GM12878 (cell line): ENCODE results near the gene PEX26. TPM values are rescaled to one million over a fixed set of nuclear protein-coding genes. Genes with fewer than 3 reads are reported as not detected.
A peak's percentile ranks its signal among the peaks of the same experiment; 100 is the strongest.

Experiments used
- ATAC-seq: fragments of 200-7000 bp; cut with Tn5 transposase; 3 replicates; pipeline ENCODE4 v1.9.1; 2020; ENCODE audit warnings: mild to moderate bottlenecking, moderate library complexity
- BruUV-seq: library from RNA; stranded (reverse); fragments of 400-500 nt; replicated peaks from 2 replicates; lab custom pipeline; 2021; lab: Mats Ljungman, UMichigan
- CTCF ChIA-PET: fragments of 300-600 bp; sonication (Branson Sonifier 250); formaldehyde crosslinking; extraction: SDS; loops from one replicate; lab custom pipeline; 2021; ENCODE audit warnings: inconsistent platforms; lab: Yijun Ruan, JAX
- POLR2A ChIA-PET: fragments of 350-600 bp; formaldehyde crosslinking; extraction: SDS; loops from one replicate; lab custom pipeline; 2021; ENCODE audit warnings: inconsistent platforms; lab: Charles Lee
- RAD21 ChIA-PET: fragments of 300-600 bp; sonication (Branson Sonifier 250); formaldehyde crosslinking; loops from one replicate; lab custom pipeline; 2023; ENCODE audit warnings: antibody characterized with exemption; ENCODE audit not compliant: unreplicated experiment; lab: Charles Lee
- SMC1A ChIA-PET: fragments of 300-600 bp; sonication (Branson Sonifier 250); formaldehyde crosslinking; loops from one replicate; lab custom pipeline; 2023; ENCODE audit not compliant: unreplicated experiment, uncharacterized antibody; lab: Charles Lee
- DNase-seq: peaks from one replicate; pipeline ENCODE4 v3.0.0-alpha.2; 2011; ENCODE audit warnings: low read depth, low spot score
- FAIRE-seq: peaks from 3 replicates; lab custom pipeline; 2011; peaks lifted over from hg19 to GRCh38; lab: Jason Lieb, UNC
- H2AFZ ChIP-seq: 2 replicates; pipeline ENCODE4 v1.6.0; 2011; ENCODE audit warnings: low read depth, low read length, control low read depth; ENCODE audit not compliant: control insufficient read depth
- H3K27ac ChIP-seq: 2 replicates; pipeline ENCODE4 v1.5.1; 2011; ENCODE audit warnings: control low read depth; ENCODE audit not compliant: control insufficient read depth, insufficient read depth
- H3K27me3 ChIP-seq, 2 experiments: replicated peaks in 1 of 2; 2 replicates each; pipeline versions ENCODE4 v1.6.0 to v1.6.1; 2011; ENCODE audit warnings: low read length in 1 of 2; ENCODE audit not compliant: control insufficient read depth in 2 of 2, insufficient read depth in 2 of 2
- H3K36me3 ChIP-seq, 2 experiments: 2 replicates each; pipeline ENCODE4 v1.5.1; 2011; ENCODE audit warnings: low read length in 1 of 2; ENCODE audit not compliant: control insufficient read depth in 2 of 2, insufficient read depth in 2 of 2
- H3K4me1 ChIP-seq: 2 replicates; pipeline ENCODE4 v1.6.1; 2011; ENCODE audit warnings: mild to moderate bottlenecking, low read length, moderate library complexity, mixed read lengths; ENCODE audit not compliant: control insufficient read depth, insufficient read depth
- H3K4me2 ChIP-seq: 2 replicates; pipeline ENCODE4 v1.6.0; 2011; ENCODE audit warnings: control low read depth; ENCODE audit not compliant: control insufficient read depth, insufficient read depth
- H3K4me3 ChIP-seq: fragments of 200-600 bp; sonication (generic); 2 replicates; pipeline ENCODE4 v1.5.1; 2016
- H3K79me2 ChIP-seq: 2 replicates; pipeline ENCODE4 v1.6.0; 2011; ENCODE audit warnings: low read length; ENCODE audit not compliant: control insufficient read depth, insufficient read depth
- H3K9ac ChIP-seq: 2 replicates; pipeline ENCODE4 v1.8.0; 2011; ENCODE audit warnings: low read length, control low read depth, mixed read lengths; ENCODE audit not compliant: control insufficient read depth, insufficient read depth
- H3K9me3 ChIP-seq: replicated peaks from 3 replicates; pipeline ENCODE4 v1.5.1; 2011; ENCODE audit warnings: mild to moderate bottlenecking, low read length; ENCODE audit not compliant: control insufficient read depth, insufficient read depth
- H4K20me1 ChIP-seq: 2 replicates; pipeline ENCODE4 v1.6.0; 2011; ENCODE audit not compliant: control insufficient read depth, insufficient read depth
- ATF3 ChIP-seq: IDR thresholded peaks from 2 replicates; pipeline ENCODE4 v1.6.1; 2011; ENCODE audit warnings: low read depth, mild to moderate bottlenecking, low read length, moderate library complexity, borderline replicate concordance; ENCODE audit errors: extremely low read depth
- DPF2 ChIP-seq: fragments of 450-650 bp; IDR thresholded peaks from 2 replicates; pipeline ENCODE4 v1.6.1; 2017; ENCODE audit warnings: mild to moderate bottlenecking
- FOS ChIP-seq: IDR thresholded peaks from 3 replicates; pipeline ENCODE4 v1.6.1; 2011; ENCODE audit warnings: borderline replicate concordance; ENCODE audit not compliant: insufficient read length; ENCODE audit errors: extremely low read depth
- HDGF ChIP-seq: fragments of 450-650 bp; IDR thresholded peaks from 2 replicates; pipeline ENCODE4 v1.6.1; 2016; ENCODE audit warnings: antibody characterized with exemption
- HSF1 ChIP-seq: fragments of 150-350 bp; IDR thresholded peaks from 2 replicates; pipeline ENCODE4 v1.6.1; 2014; ENCODE audit warnings: mild to moderate bottlenecking, low read depth, low read length
- IRF3 ChIP-seq: fragments of 450-650 bp; IDR thresholded peaks from 2 replicates; pipeline ENCODE4 v1.6.1; 2014; ENCODE audit warnings: mild to moderate bottlenecking
- IRF4 ChIP-seq: IDR thresholded peaks from 2 replicates; pipeline ENCODE4 v1.6.1; 2011; ENCODE audit warnings: low read depth, low read length
- MTA2 ChIP-seq: fragments of 450-650 bp; IDR thresholded peaks from 2 replicates; pipeline ENCODE4 v1.6.1; 2016; ENCODE audit warnings: low read depth, mild to moderate bottlenecking, moderate library complexity
- NBN ChIP-seq: fragments of 450-650 bp; IDR thresholded peaks from 2 replicates; pipeline ENCODE4 v1.6.1; 2016
- NFYB ChIP-seq: IDR thresholded peaks from 2 replicates; pipeline ENCODE4 v1.6.1; 2011; ENCODE audit warnings: low read depth, mild to moderate bottlenecking, low read length, improper control_type of control experiment, moderate library complexity; ENCODE audit not compliant: insufficient read depth
- NR2F1 ChIP-seq: fragments of 450-650 bp; conservative IDR thresholded peaks from 2 replicates; pipeline ENCODE4 v1.6.1; 2017; ENCODE audit warnings: mild to moderate bottlenecking
- NRF1 ChIP-seq: conservative IDR thresholded peaks from 2 replicates; pipeline ENCODE4 v1.6.1; 2011; ENCODE audit warnings: mild to moderate bottlenecking, low read depth, low read length, improper control_type of control experiment
- RAD51 ChIP-seq: fragments of 450-650 bp; IDR thresholded peaks from 2 replicates; pipeline ENCODE4 v1.6.1; 2016; ENCODE audit warnings: moderate library complexity, mild to moderate bottlenecking, inconsistent platforms
- SPI1 ChIP-seq: IDR thresholded peaks from 2 replicates; pipeline ENCODE4 v1.6.1; 2011; ENCODE audit warnings: low read depth, mild to moderate bottlenecking, low read length, moderate library complexity, borderline replicate concordance; ENCODE audit not compliant: insufficient read depth
- TBL1XR1 ChIP-seq: IDR thresholded peaks from 2 replicates; pipeline ENCODE4 v1.6.1; 2012; ENCODE audit warnings: low read depth, low read length, improper control_type of control experiment
- TCF12 ChIP-seq: IDR thresholded peaks from 2 replicates; pipeline ENCODE4 v1.6.1; 2011; ENCODE audit warnings: low read depth, mild to moderate bottlenecking, low read length
- USF2 ChIP-seq: IDR thresholded peaks from 2 replicates; pipeline ENCODE4 v1.6.1; 2011; ENCODE audit warnings: low read depth, low read length, improper control_type of control experiment, borderline replicate concordance
- ZNF274 ChIP-seq: IDR thresholded peaks from one replicate; pipeline ENCODE4 v1.8.0; 2011; ENCODE audit not compliant: insufficient read length, insufficient read depth
- WGBS: methylation state at CpG from one replicate; pipeline ENCODE4 v1.1.6; 2016; ENCODE audit warnings: low lambda C conversion rate; ENCODE audit not compliant: insufficient replicate concordance, insufficient coverage; ENCODE audit errors: missing lambda C conversion rate; 5-methylcytosine and 5-hydroxymethylcytosine counted together
- in situ Hi-C: fragments of 300-500 bp; cut with MboI; formaldehyde crosslinking; loops from 9 replicates; pipeline ENCODE4 v1.14.3; 2018; ENCODE audit warnings: mixed read lengths
- intact Hi-C: fragments of 100-400 bp; cut with micrococcal nuclease; formaldehyde crosslinking; loops from one replicate; pipeline ENCODE4 v1.14.2; 2022; ENCODE audit not compliant: unreplicated experiment
- polyA plus RNA-seq, 11 experiments: library from polyadenylated mRNA; depleted of rRNA in 4 of 11; unstranded in 6 of 11; stranded (reverse) in 5 of 11; fragments of >200 nt; fragmentation: Nextera tagmentation in 4 of 11; fragmentation: Illumina TruSeq in 1 of 11; extraction: Ambion mirVana in 4 of 11; extraction: Trizol in 1 of 11; gene quantifications; 1 replicate in 1 of 11; 2 replicates in 10 of 11; pipeline versions ENCODE4 v1.2.1 to v1.2.3, GENCODE V29; 2011 to 2016; ENCODE audit warnings: inconsistent platforms in 2 of 11, missing spikeins in 2 of 11, low read depth in 1 of 11
- total RNA-seq, 4 experiments: library from RNA; depleted of rRNA in 3 of 4; stranded (reverse); fragments of >200 nt in 3 of 4; fragmentation: Illumina TruSeq in 1 of 4; extraction: Trizol in 1 of 4; gene quantifications; 2 replicates each; pipeline versions ENCODE4 v1.2.1 to v1.2.3, GENCODE V29; 2013 to 2021

Gene PEX26
- total and polyA plus RNA-seq, 10 of the 15 experiments (the other 5 are each of a cell fraction or from before 2014, with no cell fraction given): 0.79 to 50.8 (median 22.4) TPM

GRCh38 chr22:18066181-18066859, 11.5 kb upstream of the PEX26 start:
- Histone ChIP-seq H3K4me3 (no peak overlapping the region), H3K27ac (peak overlapping the region; percentile 17; the same call in 1 of the 2 replicates), H4K20me1 (no peaks in the 10 kb centered on the region), H3K4me2 (peak overlapping the region; percentile 51), H3K9ac (no peak overlapping the region), H2AFZ (no peak overlapping the region; the same call in 1 of the 2 replicates), H3K4me1 (peaks cover 24% of the 10 kb centered on the region), H3K79me2 (no peaks in the 10 kb centered on the region), H3K9me3 (no peaks in the 10 kb centered on the region), H3K27me3 (no peaks in the 10 kb centered on the region), H3K36me3 (no peaks in the 10 kb centered on the region)
- ChIA-PET RAD21 (interaction anchor here (0.9 to 3.5 kb wide), 6 partner anchors 10 to 263 kb away, joined by 3 to 33 read pairs (median 4); partner anchors contain the start of gene PEX26), POLR2A (interaction anchor here (1.0 to 2.4 kb wide), 5 partner anchors 10 to 66 kb away, joined by 3 to 11 read pairs (median 4); partner anchors contain the start of gene PEX26), SMC1A (interaction anchor here (0.6 to 8.7 kb wide), 11 partner anchors 10 to 238 kb away, joined by 3 to 67 read pairs (median 3); partner anchors contain the start of genes PEX26 and USP18), CTCF (interaction anchor here (0.5 to 5.6 kb wide), 8 partner anchors 10 to 236 kb away, joined by 3 to 34 read pairs (median 4); partner anchors contain the start of gene PEX26)
- in situ Hi-C loops: loop anchor here (5.0 kb wide), 1 partner anchor 234 kb away; no protein-coding TSS in a partner anchor
- no peak for FAIRE-seq
- no TSS peak for BruUV-seq
- DNase-seq: no peak
- peak; percentile 64 for ATAC-seq
- 9% methylated on average over 12 of the region's 12 CpGs for WGBS
- intact Hi-C loops: loop anchor here (5.0 kb wide), 1 partner anchor 39 kb away; no protein-coding TSS in a partner anchor
- no peak for TF ChIP-seq ATF3
- TF ChIP-seq HDGF: 0 out of 2 replicates have a peak, but pooled peaks have one; percentile 50
- no peak for TF ChIP-seq IRF3
- no peak for TF ChIP-seq USF2
- no peak for TF ChIP-seq ZNF274
- TF ChIP-seq NRF1: no peak
- TF ChIP-seq IRF4: no peak
- TF ChIP-seq TBL1XR1: no peak
- no peak for TF ChIP-seq FOS
- peak; percentile 31; the same call in 1 of the 2 replicates for TF ChIP-seq SPI1
- peak; percentile 46 for TF ChIP-seq MTA2
- TF ChIP-seq RAD51: no peak
- no peak for TF ChIP-seq NFYB
- no peak for TF ChIP-seq HSF1
- TF ChIP-seq NBN: 0 out of 2 replicates have a peak, but pooled peaks have one; percentile 54
- TF ChIP-seq NR2F1: peak; percentile 96
- 0 out of 2 replicates have a peak, but pooled peaks have one; percentile 45 for TF ChIP-seq TCF12
- 0 out of 2 replicates have a peak, but pooled peaks have one; percentile 33 for TF ChIP-seq DPF2
